ES-I3 (cell line): ENCODE data around the gene CLEC4F.

Source experiments
- H3K36me3 ChIP-seq: 2 replicates; pipeline ENCODE4 v1.6.1; 2013; ENCODE audit warnings: mild to moderate bottlenecking, low read length, control low read depth, moderate library complexity; ENCODE audit not compliant: insufficient read depth
- H3K4me1 ChIP-seq: 2 replicates; pipeline ENCODE4 v1.6.1; 2013; ENCODE audit warnings: mild to moderate bottlenecking, control low read depth, low read length; ENCODE audit not compliant: insufficient read depth
- H3K9ac ChIP-seq: 2 replicates; pipeline ENCODE4 v1.6.1; 2013; ENCODE audit warnings: low read depth, mild to moderate bottlenecking, low read length, moderate library complexity
- H3K9me3 ChIP-seq: 2 replicates; pipeline ENCODE4 v1.6.1; 2013; ENCODE audit warnings: mild to moderate bottlenecking, low read length, moderate library complexity; ENCODE audit not compliant: control insufficient read depth, insufficient read depth

Gene CLEC4F

GRCh38 chr2:70832386-70832785 lies 12.0 kb upstream of the CLEC4F start:
- no peak overlapping the region for H3K9ac ChIP-seq
- H3K4me1 ChIP-seq = peaks cover 9% of the 10 kb centered on the region; the same call in 1 of the 2 replicates
- H3K9me3 ChIP-seq = no peaks in the 10 kb centered on the region; the same call in 1 of the 2 replicates
- H3K36me3 ChIP-seq = no peaks in the 10 kb centered on the region

GRCh38 chr2:70831861-70832260 lies 11.5 kb upstream of the CLEC4F start:
- no peaks in the 10 kb centered on the region; the same call in 1 of the 2 replicates for H3K9me3 ChIP-seq
- H3K36me3 ChIP-seq = no peaks in the 10 kb centered on the region
- H3K4me1 ChIP-seq = peaks cover 9% of the 10 kb centered on the region; the same call in 1 of the 2 replicates
- H3K9ac ChIP-seq = no peak overlapping the region

DNA sequence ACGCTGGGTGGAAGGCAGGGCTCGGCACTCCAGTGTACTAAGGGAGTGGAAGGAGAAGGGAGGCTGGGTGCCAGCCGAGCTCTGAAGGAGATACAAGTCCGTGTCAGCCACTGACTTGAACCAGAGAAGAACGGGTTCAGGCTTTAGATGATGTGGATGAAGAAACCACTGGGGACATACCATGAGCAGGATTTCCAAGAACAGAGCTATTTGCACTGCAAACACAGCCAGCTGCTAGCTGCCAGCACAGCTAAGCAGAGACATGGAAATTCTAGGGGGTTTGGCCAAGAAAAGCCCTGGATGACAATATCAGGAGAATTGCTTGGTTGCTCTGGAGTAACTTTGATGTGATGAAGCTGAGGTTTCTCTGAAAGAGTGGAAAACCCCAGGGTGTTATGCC lies 10.0 kb upstream of the CLEC4F start:
- H3K9me3 ChIP-seq = no peaks in the 10 kb centered on the region; the same call in 1 of the 2 replicates
- no peaks in the 10 kb centered on the region for H3K36me3 ChIP-seq
- no peak overlapping the region for H3K9ac ChIP-seq
- peaks cover 9% of the 10 kb centered on the region; the same call in 1 of the 2 replicates for H3K4me1 ChIP-seq

- no peaks in the 10 kb centered on the region; the same call in 1 of the 2 replicates for H3K9me3 ChIP-seq
- H3K9ac ChIP-seq = no peak overlapping the region
- no peaks in the 10 kb centered on the region for H3K36me3 ChIP-seq
- peaks cover 9% of the 10 kb centered on the region; the same call in 1 of the 2 replicates for H3K4me1 ChIP-seq
Measured at GRCh38 chr2:70829916-70830315, 9.5 kb upstream of the CLEC4F start.

GRCh38 chr2:70828914-70829824 lies 8.8 kb upstream of the CLEC4F start:
- Histone ChIP-seq H3K36me3 (no peaks in the 10 kb centered on the region), H3K9me3 (no peaks in the 10 kb centered on the region), H3K9ac (no peak overlapping the region), H3K4me1 (peaks cover 9% of the 10 kb centered on the region; the same call in 1 of the 2 replicates)

DNA sequence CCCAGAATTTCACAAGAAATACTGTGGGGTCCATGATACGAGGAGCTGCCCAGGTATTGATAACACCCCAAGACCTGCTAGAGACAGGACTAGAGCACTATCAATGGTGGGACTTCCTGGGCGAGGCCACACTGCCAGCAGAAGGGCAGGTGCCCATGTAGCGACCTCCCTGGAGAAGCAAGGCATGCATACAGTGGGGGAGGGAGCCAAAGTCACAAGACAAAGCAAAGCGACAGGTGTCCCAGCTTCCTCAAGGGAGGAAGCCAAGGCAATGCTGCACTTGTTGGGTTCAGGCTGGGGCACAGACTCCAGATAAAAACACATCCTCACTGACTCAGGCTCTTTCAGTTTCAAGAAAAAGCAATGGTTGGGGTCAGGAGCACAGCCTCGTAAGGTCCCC lies 7.7 kb upstream of the CLEC4F start:
- H3K9ac ChIP-seq = no peak overlapping the region
- H3K9me3 ChIP-seq = no peaks in the 10 kb centered on the region
- no peaks in the 10 kb centered on the region; the same call in 1 of the 2 replicates for H3K36me3 ChIP-seq
- peaks cover 9% of the 10 kb centered on the region; the same call in 1 of the 2 replicates for H3K4me1 ChIP-seq

DNA sequence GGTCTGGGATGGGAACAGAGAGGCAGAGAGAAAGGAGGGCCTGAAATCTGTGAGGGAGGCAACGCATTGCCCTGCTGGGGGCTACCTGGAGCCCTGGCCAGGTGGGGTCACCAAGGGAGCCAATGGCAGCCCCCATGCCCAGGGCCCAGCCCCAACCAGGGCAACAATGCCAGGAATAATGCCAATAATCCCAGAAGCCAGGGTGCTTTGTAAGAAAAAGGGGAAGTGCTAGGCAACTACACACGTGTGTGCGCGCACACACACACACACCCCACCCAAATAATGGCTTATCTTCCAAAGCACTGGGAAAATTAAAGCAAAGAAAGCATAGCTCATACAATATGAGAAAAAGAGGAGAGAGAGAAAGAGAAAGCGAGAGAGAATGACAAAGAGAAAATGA lies 7.0 kb upstream of the CLEC4F start:
- no peak overlapping the region for H3K9ac ChIP-seq
- peaks cover 9% of the 10 kb centered on the region; the same call in 1 of the 2 replicates for H3K4me1 ChIP-seq
- no peaks in the 10 kb centered on the region; the same call in 1 of the 2 replicates for H3K36me3 ChIP-seq
- H3K9me3 ChIP-seq = no peaks in the 10 kb centered on the region

DNA sequence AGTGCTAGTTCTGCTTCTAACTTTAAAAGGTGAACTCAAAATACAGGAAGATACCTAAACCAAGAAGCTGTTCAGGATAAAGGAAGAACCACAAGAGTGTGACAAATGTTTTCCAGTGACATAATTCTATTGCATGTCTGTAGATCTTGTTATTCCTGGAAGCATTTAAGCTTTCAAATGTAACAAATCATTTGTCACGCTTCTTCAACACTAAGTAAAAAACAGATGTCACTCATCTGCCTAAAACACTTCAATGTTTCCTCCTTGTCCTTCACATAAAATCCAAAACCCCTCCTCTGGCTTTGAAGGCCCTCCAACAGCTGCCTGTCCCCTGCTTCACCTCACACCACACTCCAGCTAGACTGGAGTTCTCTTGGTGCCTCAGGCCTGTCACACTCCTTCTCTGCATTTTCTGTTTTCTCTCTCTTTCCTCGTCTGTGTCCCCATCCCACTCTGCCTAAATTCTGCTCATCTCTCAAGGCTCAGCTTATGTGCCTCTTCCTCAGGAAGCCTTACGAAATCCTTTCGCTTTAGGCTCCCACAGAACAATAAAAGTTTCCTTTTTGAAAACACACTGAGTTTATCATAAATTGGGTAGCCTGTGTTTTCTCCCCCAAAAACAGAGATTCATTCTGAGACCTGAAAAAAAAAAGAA lies 6.4 kb upstream of the CLEC4F start:
- Histone ChIP-seq H3K9me3 (no peaks in the 10 kb centered on the region), H3K9ac (no peak overlapping the region), H3K36me3 (no peaks in the 10 kb centered on the region; the same call in 1 of the 2 replicates), H3K4me1 (peaks cover 9% of the 10 kb centered on the region; the same call in 1 of the 2 replicates)

- H3K4me1 ChIP-seq = peaks cover 4% of the 10 kb centered on the region; the same call in 1 of the 2 replicates
Measured at GRCh38 chr2:70823249-70823648, 2.9 kb upstream of the CLEC4F start.

GRCh38 chr2:70822843-70823242 lies 2.4 kb upstream of the CLEC4F start:
- H3K9me3 ChIP-seq = no peaks in the 10 kb centered on the region
- no peak overlapping the region for H3K9ac ChIP-seq
- H3K36me3 ChIP-seq = no peaks in the 10 kb centered on the region; the same call in 1 of the 2 replicates
- H3K4me1 ChIP-seq = peaks cover under 1% of the 10 kb centered on the region; the same call in 1 of the 2 replicates

More at GRCh38 chr2:70823249-70823648, 2.9 kb upstream of the CLEC4F start:
- Histone ChIP-seq H3K9ac (no peak overlapping the region), H3K9me3 (no peaks in the 10 kb centered on the region), H3K36me3 (no peaks in the 10 kb centered on the region; the same call in 1 of the 2 replicates)

GRCh38 chr2:70817284-70817954 lies 3.0 kb downstream of the CLEC4F start:
- no peaks in the 10 kb centered on the region for H3K36me3 ChIP-seq
- H3K9me3 ChIP-seq = no peaks in the 10 kb centered on the region
- no peaks in the 10 kb centered on the region; the same call in 1 of the 2 replicates for H3K4me1 ChIP-seq
- H3K9ac ChIP-seq = no peak overlapping the region

GRCh38 chr2:70816726-70817125 lies 3.7 kb downstream of the CLEC4F start:
- Histone ChIP-seq H3K9ac (no peak overlapping the region), H3K36me3 (no peaks in the 10 kb centered on the region), H3K4me1 (no peaks in the 10 kb centered on the region; the same call in 1 of the 2 replicates), H3K9me3 (no peaks in the 10 kb centered on the region)

- Histone ChIP-seq H3K9ac (no peak overlapping the region), H3K9me3 (no peaks in the 10 kb centered on the region), H3K4me1 (no peaks in the 10 kb centered on the region), H3K36me3 (no peaks in the 10 kb centered on the region)
Measured at GRCh38 chr2:70808983-70809958, 11.1 kb downstream of the CLEC4F start.
